Activated T-cell treated with anti-CD3 and anti-CD28 coated beads for 4 hours (primary cell): Measurements from ENCODE around the gene GPRC5D.

Experiments
- DNase-seq: peaks from one replicate; pipeline ENCODE4 v3.0.0-alpha.2; 2020

The GPRC5D gene

GRCh38 chr12:12952036-12952435 is at the start of gene GPRC5D:
Gene GPRC5D, minus strand, starts transcription at chr12:12952170. Its CDS starts 1,786 bp downstream, at chr12:12950384.
- DNase-seq, result no peak

GRCh38 chr12:13001775-13002040 is 49.7 kb upstream of the GPRC5D start:
- no peak for DNase-seq

DNA sequence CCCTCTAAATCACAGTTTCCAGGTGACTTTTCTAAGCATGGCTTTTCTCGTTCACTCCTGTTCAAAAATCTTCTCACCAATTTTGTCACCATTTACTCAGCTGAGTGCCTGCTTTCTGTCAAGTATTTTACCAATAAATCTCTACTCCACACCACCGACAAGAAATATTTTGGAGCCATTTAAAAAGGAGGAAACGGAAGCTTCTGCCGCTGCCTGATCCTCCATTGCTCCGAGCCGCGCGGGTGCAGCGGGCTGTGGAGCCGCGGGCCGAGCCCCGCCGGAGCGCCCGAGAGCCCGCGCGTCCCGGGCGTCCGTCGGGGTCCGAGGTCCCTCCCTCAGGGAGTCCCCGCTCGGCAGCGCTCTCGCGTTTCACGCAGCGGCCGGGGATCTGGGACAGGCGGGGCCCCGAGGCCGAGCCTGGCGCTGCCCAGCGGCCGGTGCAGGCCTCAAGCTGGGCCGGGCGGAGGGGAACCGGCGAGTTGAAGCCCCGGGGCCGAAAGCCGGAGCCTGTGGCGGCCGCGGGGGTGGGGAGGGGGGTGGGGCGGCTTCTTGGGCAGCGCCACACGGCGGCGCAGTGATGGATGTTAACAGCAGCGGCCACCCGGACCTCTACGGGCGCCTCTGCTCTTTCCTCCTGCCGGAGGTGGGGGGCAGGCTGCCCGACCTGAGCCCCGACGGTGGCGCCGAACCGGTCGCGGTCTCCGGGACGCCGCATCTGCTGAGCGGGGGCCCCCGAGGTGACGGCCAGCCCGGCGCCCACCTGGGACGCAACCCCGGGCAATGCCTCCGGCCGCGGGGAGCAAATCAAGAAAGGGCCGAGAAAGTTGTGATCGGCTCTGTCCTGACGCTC is 49.2 kb upstream of the GPRC5D start:
- no peak for DNase-seq

GRCh38 chr12:13000616-13000924 is 48.6 kb upstream of the GPRC5D start:
- DNase-seq, result peak; percentile 17

DNA sequence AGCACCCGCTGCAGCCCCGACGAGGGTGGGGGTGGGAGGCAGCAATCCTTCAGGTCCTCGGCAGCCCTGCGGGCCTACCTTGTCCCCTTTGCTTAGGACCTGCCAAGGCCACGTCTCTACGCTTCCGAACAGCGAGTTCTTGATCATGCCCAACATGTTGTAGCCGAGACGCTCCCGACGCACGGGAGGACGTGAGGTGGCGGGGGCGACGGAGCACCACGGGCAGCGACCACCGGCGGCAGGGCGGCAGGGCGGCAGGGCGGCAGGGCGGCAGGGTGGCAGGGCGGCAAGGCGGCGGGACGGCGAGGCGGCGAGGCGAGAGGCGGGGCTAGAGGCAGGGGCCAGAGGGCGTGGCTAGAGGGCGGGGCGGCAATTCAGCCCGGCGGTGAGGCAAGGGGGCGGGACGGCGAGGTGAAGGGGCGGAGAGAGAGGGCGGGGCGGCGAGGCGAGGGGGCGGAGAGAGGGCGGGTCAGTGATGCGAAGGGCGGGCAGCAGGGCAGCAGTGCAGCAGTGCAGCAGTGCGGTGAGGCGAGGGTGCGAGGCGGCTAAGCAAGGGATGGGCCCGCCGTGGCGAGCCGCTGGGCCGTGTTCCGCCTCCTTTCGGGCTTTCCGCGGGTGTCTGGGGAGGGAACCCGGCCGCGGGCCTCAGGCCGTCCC is 48.1 kb upstream of the GPRC5D start, which contains the start of gene HEBP1:
Gene HEBP1 (minus strand): TSS at position 307 of the 657 bp plus-strand sequence. CDS start 151 bp downstream, at position 156.
- peak; percentile 97 for DNase-seq

- no peak for DNase-seq
Observed at GRCh38 chr12:12999271-12999958, 47.4 kb upstream of the GPRC5D start.

- DNase-seq, result no peak
Observed at GRCh38 chr12:12998248-12998647, 46.3 kb upstream of the GPRC5D start.

DNA sequence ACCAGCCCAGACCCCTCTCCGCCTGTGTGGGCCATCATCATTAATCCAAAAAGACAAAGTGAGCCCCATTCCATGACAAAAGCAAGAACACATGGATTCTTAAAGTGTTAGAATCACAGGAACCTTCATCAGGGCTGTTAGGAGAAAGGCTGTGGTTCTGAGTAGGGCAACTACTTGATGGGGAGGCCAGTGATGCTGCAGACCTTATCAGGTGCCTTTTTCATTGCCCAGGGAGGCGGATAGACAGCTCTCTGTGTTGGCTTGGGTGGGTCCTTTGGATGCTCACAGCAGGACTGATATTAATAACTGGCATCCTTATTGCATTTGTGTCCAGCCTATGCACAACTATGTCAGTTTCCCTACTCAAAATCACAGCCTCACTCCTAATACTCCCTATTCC is 45.8 kb upstream of the GPRC5D start:
- DNase-seq, result no peak

DNA sequence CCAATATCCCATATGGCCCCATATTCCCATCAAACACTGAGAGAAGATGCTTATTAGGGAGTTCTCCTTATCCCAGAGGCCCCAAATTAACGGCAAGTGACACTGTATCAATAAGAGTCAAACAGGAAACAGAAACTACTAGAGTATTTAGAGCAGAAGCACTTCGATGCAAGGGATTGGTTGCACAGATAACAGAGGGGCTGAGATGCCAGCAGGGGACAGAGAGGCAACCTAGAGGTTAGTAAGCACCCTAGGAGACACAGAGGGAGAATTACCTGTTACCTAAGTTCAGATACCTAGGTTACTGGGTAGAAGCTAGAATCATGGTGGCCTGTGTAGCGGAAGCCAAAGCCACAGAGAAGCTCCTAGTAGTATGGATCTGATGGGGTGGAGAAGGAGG is 45.2 kb upstream of the GPRC5D start:
- no peak for DNase-seq

- DNase-seq, result no peak
Observed at GRCh38 chr12:12996209-12996608, 44.2 kb upstream of the GPRC5D start.

DNA sequence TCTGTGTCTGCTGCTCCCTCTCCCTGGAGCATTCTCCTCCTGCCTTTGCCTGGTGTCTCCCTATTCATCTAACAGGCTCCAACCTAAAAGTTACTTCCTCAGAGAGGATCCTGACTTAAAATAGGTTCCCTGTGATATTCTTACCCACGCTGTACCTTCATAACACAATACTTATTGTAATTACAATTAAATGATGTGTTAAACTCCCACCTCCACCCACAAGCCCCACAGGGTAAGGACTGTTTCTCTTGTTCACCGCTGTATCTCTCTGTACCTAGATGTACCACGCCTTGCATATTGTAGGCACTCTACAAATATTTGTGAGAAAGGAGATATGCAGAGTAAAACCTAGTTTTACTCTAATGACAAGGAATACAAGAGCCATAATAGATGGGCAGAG is 43.1 kb upstream of the GPRC5D start:
- DNase-seq, result no peak

DNA sequence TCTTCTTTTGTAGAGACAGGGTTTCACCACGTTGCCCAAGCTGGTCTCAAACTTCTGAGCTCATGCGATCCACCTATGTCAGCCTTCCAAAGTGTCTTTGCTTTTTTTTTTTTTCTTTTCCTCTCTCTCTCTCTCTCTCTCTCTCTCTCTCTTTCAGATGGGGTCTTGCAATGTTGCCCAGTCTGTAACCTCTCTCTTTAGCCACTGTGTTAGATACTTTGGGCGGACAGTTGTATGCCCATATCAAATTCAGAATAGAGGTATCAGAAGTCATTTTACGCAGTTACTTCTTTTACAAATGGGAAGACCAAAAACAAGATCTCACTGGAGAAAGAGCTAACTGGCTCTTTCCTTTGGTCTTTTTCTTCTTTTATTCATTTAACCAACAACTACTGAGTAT is 41.4 kb upstream of the GPRC5D start:
- DNase-seq, result no peak

GRCh38 chr12:12992418-12993130 is 40.6 kb upstream of the GPRC5D start:
- DNase-seq, result no peak

DNA sequence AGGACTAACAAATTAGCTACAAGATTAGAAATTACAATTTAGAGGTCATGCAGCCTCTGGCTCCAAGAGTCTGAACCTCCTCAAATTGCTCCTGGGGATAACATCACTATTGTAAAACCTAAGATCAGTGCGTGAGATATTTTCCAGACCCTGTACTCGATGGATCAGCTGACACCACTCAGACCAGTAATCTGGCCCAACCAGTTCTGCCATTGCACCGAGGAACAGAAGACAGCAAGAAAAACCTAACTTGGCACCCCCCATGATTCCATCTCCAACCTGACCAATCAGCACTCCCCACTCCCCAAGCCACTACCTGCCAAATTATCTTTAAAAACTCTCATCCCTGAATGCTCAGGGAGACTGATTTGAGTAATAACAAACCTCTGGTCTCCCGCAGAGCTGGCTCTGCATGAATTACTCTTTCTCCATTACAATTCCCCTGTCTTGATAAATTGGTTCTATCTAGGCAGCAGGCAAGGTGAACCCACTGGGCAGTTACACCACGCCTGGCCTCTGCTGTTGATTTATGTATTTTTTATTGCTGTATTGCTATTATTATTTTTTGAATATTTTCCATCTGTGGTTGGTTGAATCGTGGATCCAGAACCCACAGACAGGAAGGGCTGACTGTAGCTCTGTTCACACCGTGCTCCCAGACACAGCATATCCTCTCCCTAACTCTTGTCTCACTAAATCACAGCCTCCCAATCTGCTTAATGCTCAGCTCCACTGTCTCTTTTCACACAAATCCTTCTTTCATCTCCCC is 38.9 kb upstream of the GPRC5D start:
- no peak for DNase-seq

GRCh38 chr12:12987421-12987820 is 35.5 kb upstream of the GPRC5D start:
- no peak for DNase-seq

- DNase-seq, result no peak
Observed at GRCh38 chr12:12986775-12987331, 34.9 kb upstream of the GPRC5D start.

GRCh38 chr12:12985817-12986408 is 33.9 kb upstream of the GPRC5D start:
- DNase-seq, result no peak

- no peak for DNase-seq
Observed at GRCh38 chr12:12984149-12984548, 32.2 kb upstream of the GPRC5D start.

GRCh38 chr12:12983420-12984035 is 31.6 kb upstream of the GPRC5D start:
- DNase-seq, result no peak

DNA sequence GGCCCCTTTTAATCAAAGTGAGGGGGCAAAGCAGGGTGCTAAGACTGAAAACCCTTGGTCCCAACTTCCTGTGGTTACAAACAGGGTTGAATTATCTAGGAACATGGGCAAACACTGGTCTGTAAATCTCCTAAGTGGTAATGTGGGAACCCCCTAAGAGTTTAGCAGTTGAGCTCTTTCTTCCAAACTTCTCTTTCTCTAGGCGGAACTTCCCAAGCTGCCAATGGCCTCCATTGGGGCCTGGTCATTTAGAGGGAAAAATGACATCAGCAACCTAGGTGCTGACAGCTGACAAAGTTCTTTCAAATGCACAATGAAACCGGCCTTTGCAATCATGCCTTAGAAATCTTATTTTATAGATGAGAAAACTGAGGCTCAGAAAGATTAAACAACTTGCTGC is 30.4 kb upstream of the GPRC5D start:
- DNase-seq, result no peak

DNA sequence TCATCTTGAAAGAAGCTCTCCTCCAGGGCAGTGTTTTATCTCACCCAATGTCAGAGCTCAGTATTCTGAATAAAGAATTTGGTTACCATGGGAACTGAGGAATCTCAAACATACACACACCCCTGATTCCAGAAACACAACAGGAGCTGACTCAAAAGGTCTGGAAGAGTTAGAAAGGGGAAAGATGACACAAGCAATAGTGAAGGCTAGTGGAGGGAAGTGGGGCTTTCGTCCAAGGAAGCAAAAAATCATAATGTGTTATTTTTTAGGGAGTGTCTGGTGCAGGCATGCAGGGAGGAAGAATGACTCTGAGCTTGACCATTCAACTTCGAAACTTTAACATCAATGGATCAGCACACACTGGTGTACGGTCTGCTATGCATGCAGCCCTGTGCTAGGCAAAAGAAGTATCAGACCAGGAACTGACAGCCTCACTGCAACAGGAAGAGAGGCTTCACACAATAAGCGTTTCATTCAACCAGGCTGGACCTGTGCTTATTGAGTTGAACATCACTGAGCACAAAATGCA is 27.8 kb upstream of the GPRC5D start:
- DNase-seq, result no peak
